SK-N-SH (cell line): ENCODE measurements around the gene SERPINE1. TPM values are rescaled to one million over a fixed set of nuclear protein-coding genes. Genes with fewer than 3 reads are reported as not detected.

Experiments
- ELF1 ChIP-seq: IDR thresholded peaks from 2 replicates; pipeline ENCODE4 v1.4.0; 2012
- EZH2phosphoT487 ChIP-seq: fragments of 200-600 bp; sonication (generic); IDR thresholded peaks from 2 replicates; pipeline ENCODE4 v1.6.1; 2017; ENCODE audit warnings: low read depth, mixed run types, mild to moderate bottlenecking, antibody characterized with exemption, moderate library complexity, borderline replicate concordance
- FOSL2 ChIP-seq: IDR thresholded peaks from 2 replicates; pipeline ENCODE4 v1.4.0; 2012; ENCODE audit warnings: low read depth, mild to moderate bottlenecking, moderate library complexity, borderline replicate concordance
- FOXJ3 ChIP-seq: sonication (generic); formaldehyde crosslinking; IDR thresholded peaks from 2 replicates; pipeline ENCODE4 v1.5.1; 2020; ENCODE audit warnings: mild to moderate bottlenecking, missing genetic modification reagents
- GABPA ChIP-seq: IDR thresholded peaks from 2 replicates; pipeline ENCODE4 v1.4.0; 2012; ENCODE audit warnings: low read depth, mild to moderate bottlenecking
- GATA2 ChIP-seq: sonication (generic); formaldehyde crosslinking; IDR thresholded peaks from 2 replicates; pipeline ENCODE4 v1.5.0; 2020; ENCODE audit warnings: mild to moderate bottlenecking, missing genetic modification reagents
- MEF2A ChIP-seq: IDR thresholded peaks from 2 replicates; pipeline ENCODE4 v1.4.0; 2012; ENCODE audit warnings: low read depth, borderline replicate concordance
- MXI1 ChIP-seq: IDR thresholded peaks from 2 replicates; pipeline ENCODE4 v1.6.1; 2012; ENCODE audit warnings: mild to moderate bottlenecking, low read depth, low read length, improper control_type of control experiment
- NFIC ChIP-seq: IDR thresholded peaks from 2 replicates; pipeline ENCODE4 v1.4.0; 2012; ENCODE audit warnings: borderline replicate concordance
- RAD21 ChIP-seq: IDR thresholded peaks from 2 replicates; pipeline ENCODE4 v1.6.1; 2012; ENCODE audit warnings: mild to moderate bottlenecking, low read length
- RXRA ChIP-seq: IDR thresholded peaks from 2 replicates; pipeline ENCODE4 v1.4.0; 2012; ENCODE audit warnings: low read depth, mild to moderate bottlenecking, borderline replicate concordance
- SIN3A ChIP-seq: IDR thresholded peaks from 2 replicates; pipeline ENCODE4 v1.6.1; 2012; ENCODE audit warnings: low read depth, mild to moderate bottlenecking, low read length, moderate library complexity, borderline replicate concordance
- SMC3 ChIP-seq: IDR thresholded peaks from 2 replicates; pipeline ENCODE4 v1.6.1; 2012; ENCODE audit warnings: low read depth, low read length, improper control_type of control experiment
- TAF1 ChIP-seq: IDR thresholded peaks from 2 replicates; pipeline ENCODE4 v1.6.1; 2012; ENCODE audit warnings: low read depth, mild to moderate bottlenecking, low read length, moderate library complexity, borderline replicate concordance
- TCF12 ChIP-seq: IDR thresholded peaks from 2 replicates; pipeline ENCODE4 v1.4.0; 2012
- TEAD4 ChIP-seq: IDR thresholded peaks from 2 replicates; pipeline ENCODE4 v1.4.0; 2012; ENCODE audit warnings: mild to moderate bottlenecking, borderline replicate concordance; ENCODE audit not compliant: insufficient read depth
- YY1 ChIP-seq: IDR thresholded peaks from 2 replicates; pipeline ENCODE4 v1.4.0; 2012; ENCODE audit warnings: low read depth, mild to moderate bottlenecking
- polyA plus RNA-seq, 3 experiments: library from polyadenylated mRNA; depleted of rRNA; stranded (reverse); fragments of >200 nt; gene quantifications; 2 replicates each; pipeline ENCODE4 v1.2.3, GENCODE V29; 2012
- TF ChIP-seq, protein P1 (sequence below): IDR thresholded peaks from 2 replicates; pipeline ENCODE4; 2012
- TF ChIP-seq, protein P2 (sequence below): IDR thresholded peaks from 2 replicates; pipeline ENCODE4 v1.4.0; 2012; ENCODE audit warnings: low read depth, borderline replicate concordance
- TF ChIP-seq, protein P3 (sequence below): fragments of 150-350 bp; IDR thresholded peaks from 2 replicates; pipeline ENCODE4 v1.6.1; 2016; ENCODE audit warnings: mild to moderate bottlenecking, low read depth, low read length
- TF ChIP-seq, protein P4 (sequence below): fragments of 200-600 bp; sonication (generic); IDR thresholded peaks from 2 replicates; pipeline ENCODE4 v1.6.1; 2017; ENCODE audit warnings: antibody characterized with exemption, mild to moderate bottlenecking, moderate library complexity
- TF ChIP-seq, protein P5 (sequence below): IDR thresholded peaks from 2 replicates; pipeline ENCODE4 v1.4.0; 2012; ENCODE audit warnings: low read depth, borderline replicate concordance
- TF ChIP-seq, protein P6 (sequence below): fragments of 150-350 bp; IDR thresholded peaks from 2 replicates; pipeline ENCODE4 v1.6.1; 2017; ENCODE audit warnings: antibody characterized with exemption, low read length, low read depth, borderline replicate concordance

SERPINE1 gene
- polyA plus RNA-seq, 1 of the 3 experiments (the other 2 are of a cell fraction): 4,174 TPM

DNA sequence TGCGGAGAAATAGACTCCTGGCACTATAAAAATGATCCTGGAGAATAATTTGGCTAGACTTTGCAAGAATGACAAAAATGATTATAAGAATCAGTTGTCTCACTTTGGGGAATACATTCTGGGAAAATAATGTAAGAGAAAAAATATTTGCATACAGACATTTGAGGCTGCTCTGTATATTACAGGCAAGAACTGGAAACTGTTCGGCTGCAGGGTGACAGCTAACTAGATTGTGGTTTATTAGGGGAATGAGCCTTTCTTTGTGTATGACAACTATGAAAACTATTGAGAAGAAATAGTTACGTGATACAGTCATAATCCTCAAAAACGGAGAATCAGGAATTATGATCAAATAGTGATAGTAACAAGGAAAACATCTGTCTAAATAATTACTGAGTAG is 33.0 kb upstream of the SERPINE1 start (continued):
- TF ChIP-seq, protein P1, sequence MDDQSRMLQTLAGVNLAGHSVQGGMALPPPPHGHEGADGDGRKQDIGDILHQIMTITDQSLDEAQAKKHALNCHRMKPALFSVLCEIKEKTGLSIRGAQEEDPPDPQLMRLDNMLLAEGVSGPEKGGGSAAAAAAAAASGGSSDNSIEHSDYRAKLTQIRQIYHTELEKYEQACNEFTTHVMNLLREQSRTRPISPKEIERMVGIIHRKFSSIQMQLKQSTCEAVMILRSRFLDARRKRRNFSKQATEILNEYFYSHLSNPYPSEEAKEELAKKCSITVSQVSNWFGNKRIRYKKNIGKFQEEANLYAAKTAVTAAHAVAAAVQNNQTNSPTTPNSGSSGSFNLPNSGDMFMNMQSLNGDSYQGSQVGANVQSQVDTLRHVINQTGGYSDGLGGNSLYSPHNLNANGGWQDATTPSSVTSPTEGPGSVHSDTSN: peak; percentile 92
- TF ChIP-seq EZH2phosphoT487 (no peak), SIN3A (peak; percentile 68; the same call in 1 of the 2 replicates), FOXJ3 (no peak), FOSL2 (peak; percentile 96), TEAD4 (peak; percentile 97), YY1 (no peak), TAF1 (no peak), SMC3 (no peak), MEF2A (peak; percentile 93), MXI1 (no peak), RXRA (peak; percentile 83; the same call in 1 of the 2 replicates), NFIC (peak; percentile 87), RAD21 (no peak), ELF1 (no peak), TCF12 (peak; percentile 96), GABPA (peak; percentile 27; the same call in 1 of the 2 replicates), GATA2 (CRISPR knock-in tag) (no peak)
- TF ChIP-seq, protein P2, sequence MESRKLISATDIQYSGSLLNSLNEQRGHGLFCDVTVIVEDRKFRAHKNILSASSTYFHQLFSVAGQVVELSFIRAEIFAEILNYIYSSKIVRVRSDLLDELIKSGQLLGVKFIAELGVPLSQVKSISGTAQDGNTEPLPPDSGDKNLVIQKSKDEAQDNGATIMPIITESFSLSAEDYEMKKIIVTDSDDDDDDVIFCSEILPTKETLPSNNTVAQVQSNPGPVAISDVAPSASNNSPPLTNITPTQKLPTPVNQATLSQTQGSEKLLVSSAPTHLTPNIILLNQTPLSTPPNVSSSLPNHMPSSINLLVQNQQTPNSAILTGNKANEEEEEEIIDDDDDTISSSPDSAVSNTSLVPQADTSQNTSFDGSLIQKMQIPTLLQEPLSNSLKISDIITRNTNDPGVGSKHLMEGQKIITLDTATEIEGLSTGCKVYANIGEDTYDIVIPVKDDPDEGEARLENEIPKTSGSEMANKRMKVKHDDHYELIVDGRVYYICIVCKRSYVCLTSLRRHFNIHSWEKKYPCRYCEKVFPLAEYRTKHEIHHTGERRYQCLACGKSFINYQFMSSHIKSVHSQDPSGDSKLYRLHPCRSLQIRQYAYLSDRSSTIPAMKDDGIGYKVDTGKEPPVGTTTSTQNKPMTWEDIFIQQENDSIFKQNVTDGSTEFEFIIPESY: peak; percentile 70; the same call in 1 of the 2 replicates
- TF ChIP-seq, protein P3, sequence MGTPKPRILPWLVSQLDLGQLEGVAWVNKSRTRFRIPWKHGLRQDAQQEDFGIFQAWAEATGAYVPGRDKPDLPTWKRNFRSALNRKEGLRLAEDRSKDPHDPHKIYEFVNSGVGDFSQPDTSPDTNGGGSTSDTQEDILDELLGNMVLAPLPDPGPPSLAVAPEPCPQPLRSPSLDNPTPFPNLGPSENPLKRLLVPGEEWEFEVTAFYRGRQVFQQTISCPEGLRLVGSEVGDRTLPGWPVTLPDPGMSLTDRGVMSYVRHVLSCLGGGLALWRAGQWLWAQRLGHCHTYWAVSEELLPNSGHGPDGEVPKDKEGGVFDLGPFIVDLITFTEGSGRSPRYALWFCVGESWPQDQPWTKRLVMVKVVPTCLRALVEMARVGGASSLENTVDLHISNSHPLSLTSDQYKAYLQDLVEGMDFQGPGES: no peak
- TF ChIP-seq, protein P4, sequence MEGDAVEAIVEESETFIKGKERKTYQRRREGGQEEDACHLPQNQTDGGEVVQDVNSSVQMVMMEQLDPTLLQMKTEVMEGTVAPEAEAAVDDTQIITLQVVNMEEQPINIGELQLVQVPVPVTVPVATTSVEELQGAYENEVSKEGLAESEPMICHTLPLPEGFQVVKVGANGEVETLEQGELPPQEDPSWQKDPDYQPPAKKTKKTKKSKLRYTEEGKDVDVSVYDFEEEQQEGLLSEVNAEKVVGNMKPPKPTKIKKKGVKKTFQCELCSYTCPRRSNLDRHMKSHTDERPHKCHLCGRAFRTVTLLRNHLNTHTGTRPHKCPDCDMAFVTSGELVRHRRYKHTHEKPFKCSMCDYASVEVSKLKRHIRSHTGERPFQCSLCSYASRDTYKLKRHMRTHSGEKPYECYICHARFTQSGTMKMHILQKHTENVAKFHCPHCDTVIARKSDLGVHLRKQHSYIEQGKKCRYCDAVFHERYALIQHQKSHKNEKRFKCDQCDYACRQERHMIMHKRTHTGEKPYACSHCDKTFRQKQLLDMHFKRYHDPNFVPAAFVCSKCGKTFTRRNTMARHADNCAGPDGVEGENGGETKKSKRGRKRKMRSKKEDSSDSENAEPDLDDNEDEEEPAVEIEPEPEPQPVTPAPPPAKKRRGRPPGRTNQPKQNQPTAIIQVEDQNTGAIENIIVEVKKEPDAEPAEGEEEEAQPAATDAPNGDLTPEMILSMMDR: no peak
- TF ChIP-seq, protein P5, sequence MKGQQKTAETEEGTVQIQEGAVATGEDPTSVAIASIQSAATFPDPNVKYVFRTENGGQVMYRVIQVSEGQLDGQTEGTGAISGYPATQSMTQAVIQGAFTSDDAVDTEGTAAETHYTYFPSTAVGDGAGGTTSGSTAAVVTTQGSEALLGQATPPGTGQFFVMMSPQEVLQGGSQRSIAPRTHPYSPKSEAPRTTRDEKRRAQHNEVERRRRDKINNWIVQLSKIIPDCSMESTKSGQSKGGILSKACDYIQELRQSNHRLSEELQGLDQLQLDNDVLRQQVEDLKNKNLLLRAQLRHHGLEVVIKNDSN: no peak
- TF ChIP-seq, protein P6, sequence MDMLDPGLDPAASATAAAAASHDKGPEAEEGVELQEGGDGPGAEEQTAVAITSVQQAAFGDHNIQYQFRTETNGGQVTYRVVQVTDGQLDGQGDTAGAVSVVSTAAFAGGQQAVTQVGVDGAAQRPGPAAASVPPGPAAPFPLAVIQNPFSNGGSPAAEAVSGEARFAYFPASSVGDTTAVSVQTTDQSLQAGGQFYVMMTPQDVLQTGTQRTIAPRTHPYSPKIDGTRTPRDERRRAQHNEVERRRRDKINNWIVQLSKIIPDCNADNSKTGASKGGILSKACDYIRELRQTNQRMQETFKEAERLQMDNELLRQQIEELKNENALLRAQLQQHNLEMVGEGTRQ: no peak
